Esophagus mucosa (tissue), 1 donor: Measurements from ENCODE around the gene ARHGAP45. TPM values are rescaled to one million over a fixed set of nuclear protein-coding genes. Genes with fewer than 3 reads are reported as not detected.

Experiments used
- total RNA-seq: library from RNA; stranded (reverse); gene quantifications from one replicate; pipeline ENCODE4 v1.2.4, GENCODE V29; 2023
- donor health status: DM: yes; HTN: yes; CAD: no.

ARHGAP45 gene
- total RNA-seq, 1 donor from 2014 or later: 5.1 TPM

Other genes starting within 250 kb of the ARHGAP45 start
- gene PLPPR3, start 245.2 kb upstream of the ARHGAP45 start, total RNA-seq: not detected
- not detected for gene AZU1, start 239.3 kb upstream of the ARHGAP45 start, total RNA-seq
- not detected for gene PRTN3, start 226.2 kb upstream of the ARHGAP45 start, total RNA-seq
- not detected for gene ELANE, start 214.9 kb upstream of the ARHGAP45 start, total RNA-seq
- 21.5 TPM for gene CFD, start 207.5 kb upstream of the ARHGAP45 start, total RNA-seq
- gene MED16, start 174.0 kb upstream of the ARHGAP45 start, total RNA-seq: 43.5 TPM
- not detected for gene RNU6-9, start 173.7 kb upstream of the ARHGAP45 start, total RNA-seq
- gene R3HDM4, start 153.9 kb upstream of the ARHGAP45 start, total RNA-seq: 59.2 TPM
- not detected for gene KISS1R, start 149.8 kb upstream of the ARHGAP45 start, total RNA-seq
- 6.9 TPM for gene ARID3A, start 141.1 kb upstream of the ARHGAP45 start, total RNA-seq
- 41.2 TPM for gene WDR18, start 82.8 kb upstream of the ARHGAP45 start, total RNA-seq
- gene GRIN3B, start 66.7 kb upstream of the ARHGAP45 start, total RNA-seq: not detected
- 72.3 TPM for gene TMEM259, start 46.0 kb upstream of the ARHGAP45 start, total RNA-seq
- gene RNU6-2, start 45.6 kb upstream of the ARHGAP45 start, total RNA-seq: not detected
- 183 TPM for gene CNN2, start 40.6 kb upstream of the ARHGAP45 start, total RNA-seq
- gene ABCA7, start 27.1 kb upstream of the ARHGAP45 start, total RNA-seq: 24.8 TPM
- gene POLR2E, start 28.2 kb downstream of the ARHGAP45 start, total RNA-seq: 139 TPM
- gene GPX4, start 36.8 kb downstream of the ARHGAP45 start, total RNA-seq: 138 TPM
- gene SBNO2, start 107.1 kb downstream of the ARHGAP45 start, total RNA-seq: 67.5 TPM
- gene STK11, start 138.6 kb downstream of the ARHGAP45 start, total RNA-seq: 35.0 TPM
- gene CBARP, start 170.8 kb downstream of the ARHGAP45 start, total RNA-seq: 2.0 TPM
- 251 TPM for gene ATP5F1D, start 174.6 kb downstream of the ARHGAP45 start, total RNA-seq
- gene MIDN, start 181.4 kb downstream of the ARHGAP45 start, total RNA-seq: 99.3 TPM
- 172 TPM for gene CIRBP, start 202.2 kb downstream of the ARHGAP45 start, total RNA-seq
- 41.2 TPM for gene FAM174C, start 208.4 kb downstream of the ARHGAP45 start, total RNA-seq
- gene EFNA2, start 218.7 kb downstream of the ARHGAP45 start, total RNA-seq: 0.40 TPM